SH-SY5Y (cell line): ENCODE measurements around the gene ATG10.

ENCODE experiments used
- GATA2 ChIP-seq: IDR thresholded peaks from 2 replicates; pipeline ENCODE4 v1.6.1; 2011; ENCODE audit warnings: mild to moderate bottlenecking, low read depth, low read length
- GATA3 ChIP-seq: IDR thresholded peaks from 2 replicates; pipeline ENCODE4 v1.6.1; 2011; ENCODE audit warnings: low read depth, mild to moderate bottlenecking, low read length, moderate library complexity

DNA sequence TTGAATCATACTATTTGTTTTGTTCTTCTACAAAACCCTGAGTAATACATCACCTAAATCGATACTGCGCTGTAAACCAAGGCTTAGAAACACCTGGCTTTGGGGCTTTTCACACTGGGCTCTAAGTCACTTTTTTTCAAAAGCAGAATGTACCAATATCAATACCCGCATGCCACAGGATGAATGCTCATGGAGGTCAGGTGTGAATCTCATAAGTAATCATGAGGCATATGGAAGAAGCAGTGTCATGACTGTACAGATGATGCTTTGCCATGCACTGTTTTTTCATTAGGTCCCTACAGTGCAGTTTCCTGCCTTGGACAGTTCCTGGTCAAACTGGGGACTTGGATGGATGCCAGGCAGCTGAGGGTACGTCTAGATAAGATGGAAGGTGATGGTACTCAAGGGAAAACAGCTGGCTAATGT, 49.0 kb upstream of the ATG10 start:
- TF ChIP-seq GATA2 (no peak), GATA3 (no peak)
